Mesothelial cell of epicardium (in vitro differentiated cells): ENCODE measurements around the gene FYN. TPM values are rescaled to one million over a fixed set of nuclear protein-coding genes. Genes with fewer than 3 reads are reported as not detected.

Source experiments
- DNase-seq, 2 experiments: peaks; one replicate each; pipeline ENCODE4 v3.0.0; 2021; ENCODE audit warnings: low spot score in 2 of 2; ENCODE audit not compliant: unreplicated experiment in 2 of 2
- H3K27ac Mint-ChIP-seq: 2 replicates; pipeline ENCODE4 v1.8.0; 2021; ENCODE audit warnings: mixed read lengths
- H3K27me3 Mint-ChIP-seq: 2 replicates; pipeline ENCODE4 v1.8.0; 2021; ENCODE audit warnings: low read depth, mixed read lengths
- H3K36me3 Mint-ChIP-seq: 2 replicates; pipeline ENCODE4 v1.8.0; 2021; ENCODE audit warnings: mixed read lengths
- H3K4me1 Mint-ChIP-seq: 2 replicates; pipeline ENCODE4 v1.8.0; 2021; ENCODE audit warnings: mixed read lengths
- H3K4me3 Mint-ChIP-seq: 2 replicates; pipeline ENCODE4 v1.8.0; 2021; ENCODE audit warnings: mild to moderate bottlenecking, moderate library complexity, mixed read lengths
- H3K9me3 Mint-ChIP-seq: 2 replicates; pipeline ENCODE4 v1.8.0; 2021; ENCODE audit warnings: mixed read lengths
- total RNA-seq: library from RNA; stranded (reverse); gene quantifications from 3 replicates; pipeline ENCODE4 v1.2.1, GENCODE V29; 2021
- TF ChIP-seq, protein P1 (sequence below): fragments of 200-600 bp; sonication (generic); IDR thresholded peaks from one replicate; pipeline ENCODE4 v1.5.0; 2021; ENCODE audit warnings: antibody characterized with exemption; ENCODE audit not compliant: unreplicated experiment

Gene FYN
- total RNA-seq, 1 donor from 2014 or later, result 115 TPM

DNA sequence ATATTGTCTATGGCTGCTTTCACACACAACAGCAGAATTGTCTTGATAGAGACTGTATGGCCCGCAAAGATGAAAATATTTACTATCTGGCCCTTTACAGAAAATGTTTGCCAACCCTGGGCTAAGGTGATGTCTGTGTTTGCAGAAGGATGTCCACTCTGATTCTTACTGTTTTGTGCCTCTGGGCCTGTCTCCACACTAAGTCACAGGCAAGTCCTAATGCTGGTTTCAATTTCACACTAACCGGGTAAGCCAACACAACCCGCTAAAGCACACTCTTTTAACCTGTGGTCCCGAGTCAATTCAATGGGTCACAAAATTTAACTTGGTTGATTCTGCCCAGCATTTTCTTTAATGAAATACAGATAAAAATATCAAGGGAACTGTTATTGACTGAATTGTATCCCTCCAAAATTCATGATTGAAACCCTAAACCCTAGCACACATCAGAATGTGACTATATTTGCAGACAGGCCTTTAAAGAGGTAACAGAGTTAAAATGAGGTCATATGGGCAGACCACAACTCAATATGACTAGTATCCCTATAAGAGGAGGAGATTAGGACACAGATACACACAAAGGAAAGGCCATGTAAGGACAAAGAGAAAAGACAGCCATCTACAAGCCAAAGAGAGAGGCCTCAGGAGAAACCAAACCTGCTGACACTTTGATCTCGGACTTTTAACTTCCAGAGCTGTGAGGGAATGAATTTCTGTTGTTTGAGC, 78.4 kb downstream of the FYN start:
- no peak overlapping the region for H3K27ac Mint-ChIP-seq
- H3K4me3 Mint-ChIP-seq, result no peak overlapping the region
- H3K9me3 Mint-ChIP-seq, result no peaks in the 10 kb centered on the region
- no peaks in the 10 kb centered on the region for H3K36me3 Mint-ChIP-seq
- TF ChIP-seq, protein P1, sequence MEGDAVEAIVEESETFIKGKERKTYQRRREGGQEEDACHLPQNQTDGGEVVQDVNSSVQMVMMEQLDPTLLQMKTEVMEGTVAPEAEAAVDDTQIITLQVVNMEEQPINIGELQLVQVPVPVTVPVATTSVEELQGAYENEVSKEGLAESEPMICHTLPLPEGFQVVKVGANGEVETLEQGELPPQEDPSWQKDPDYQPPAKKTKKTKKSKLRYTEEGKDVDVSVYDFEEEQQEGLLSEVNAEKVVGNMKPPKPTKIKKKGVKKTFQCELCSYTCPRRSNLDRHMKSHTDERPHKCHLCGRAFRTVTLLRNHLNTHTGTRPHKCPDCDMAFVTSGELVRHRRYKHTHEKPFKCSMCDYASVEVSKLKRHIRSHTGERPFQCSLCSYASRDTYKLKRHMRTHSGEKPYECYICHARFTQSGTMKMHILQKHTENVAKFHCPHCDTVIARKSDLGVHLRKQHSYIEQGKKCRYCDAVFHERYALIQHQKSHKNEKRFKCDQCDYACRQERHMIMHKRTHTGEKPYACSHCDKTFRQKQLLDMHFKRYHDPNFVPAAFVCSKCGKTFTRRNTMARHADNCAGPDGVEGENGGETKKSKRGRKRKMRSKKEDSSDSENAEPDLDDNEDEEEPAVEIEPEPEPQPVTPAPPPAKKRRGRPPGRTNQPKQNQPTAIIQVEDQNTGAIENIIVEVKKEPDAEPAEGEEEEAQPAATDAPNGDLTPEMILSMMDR, result no peak
- H3K27me3 Mint-ChIP-seq, result no peaks in the 10 kb centered on the region
- DNase-seq, result no peak
- H3K4me1 Mint-ChIP-seq, result peaks cover 7% of the 10 kb centered on the region

DNA sequence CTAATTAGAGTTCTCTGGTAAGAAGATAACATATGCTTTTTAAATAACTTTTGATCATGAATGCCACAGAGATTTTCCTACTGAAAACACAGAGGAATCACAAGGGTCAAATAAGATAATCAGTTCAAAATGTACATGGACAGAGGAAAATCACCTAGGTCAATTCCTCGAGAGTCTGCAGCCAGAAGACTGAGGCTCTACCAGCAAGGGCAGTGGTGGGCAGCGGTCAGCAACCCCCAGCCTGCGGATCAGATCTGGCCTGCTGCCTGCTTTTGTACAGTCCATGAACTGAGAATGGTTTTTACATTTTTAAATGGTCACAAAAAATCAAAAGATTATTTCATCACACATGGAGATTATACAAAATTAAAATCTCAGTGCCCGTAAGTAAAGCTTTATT, 79.0 kb downstream of the FYN start:
- Mint-ChIP-seq H3K4me3 (no peak overlapping the region), H3K27me3 (no peaks in the 10 kb centered on the region), H3K36me3 (no peaks in the 10 kb centered on the region), H3K9me3 (no peaks in the 10 kb centered on the region), H3K4me1 (peaks cover 7% of the 10 kb centered on the region), H3K27ac (no peak overlapping the region)
- TF ChIP-seq, protein P1, result no peak
- no peak for DNase-seq

DNA sequence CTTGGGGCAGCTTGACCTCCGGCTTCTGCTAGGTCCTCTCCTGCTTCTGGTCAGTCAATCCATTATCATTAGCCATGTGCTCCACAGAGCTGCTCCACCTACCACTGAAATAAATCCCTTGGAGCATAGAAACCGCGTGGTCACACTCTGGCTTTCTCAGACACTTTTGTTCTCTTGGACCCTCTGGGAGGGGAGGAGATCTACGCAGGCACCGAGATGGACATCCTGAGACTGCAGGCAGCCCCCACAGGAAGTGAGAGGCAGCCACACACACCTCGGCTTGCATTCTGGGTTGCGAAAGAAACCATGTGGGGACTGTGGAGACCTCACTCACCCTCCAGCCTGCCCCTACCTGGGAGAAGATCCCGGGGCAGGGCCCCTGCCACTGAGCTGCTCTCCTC, 79.5 kb downstream of the FYN start:
- no peak overlapping the region for H3K4me3 Mint-ChIP-seq
- DNase-seq, result no peak
- peaks cover 7% of the 10 kb centered on the region for H3K4me1 Mint-ChIP-seq
- H3K27ac Mint-ChIP-seq, result no peak overlapping the region
- TF ChIP-seq, protein P1, result no peak
- no peaks in the 10 kb centered on the region for H3K9me3 Mint-ChIP-seq
- no peaks in the 10 kb centered on the region for H3K36me3 Mint-ChIP-seq
- H3K27me3 Mint-ChIP-seq, result no peaks in the 10 kb centered on the region

DNA sequence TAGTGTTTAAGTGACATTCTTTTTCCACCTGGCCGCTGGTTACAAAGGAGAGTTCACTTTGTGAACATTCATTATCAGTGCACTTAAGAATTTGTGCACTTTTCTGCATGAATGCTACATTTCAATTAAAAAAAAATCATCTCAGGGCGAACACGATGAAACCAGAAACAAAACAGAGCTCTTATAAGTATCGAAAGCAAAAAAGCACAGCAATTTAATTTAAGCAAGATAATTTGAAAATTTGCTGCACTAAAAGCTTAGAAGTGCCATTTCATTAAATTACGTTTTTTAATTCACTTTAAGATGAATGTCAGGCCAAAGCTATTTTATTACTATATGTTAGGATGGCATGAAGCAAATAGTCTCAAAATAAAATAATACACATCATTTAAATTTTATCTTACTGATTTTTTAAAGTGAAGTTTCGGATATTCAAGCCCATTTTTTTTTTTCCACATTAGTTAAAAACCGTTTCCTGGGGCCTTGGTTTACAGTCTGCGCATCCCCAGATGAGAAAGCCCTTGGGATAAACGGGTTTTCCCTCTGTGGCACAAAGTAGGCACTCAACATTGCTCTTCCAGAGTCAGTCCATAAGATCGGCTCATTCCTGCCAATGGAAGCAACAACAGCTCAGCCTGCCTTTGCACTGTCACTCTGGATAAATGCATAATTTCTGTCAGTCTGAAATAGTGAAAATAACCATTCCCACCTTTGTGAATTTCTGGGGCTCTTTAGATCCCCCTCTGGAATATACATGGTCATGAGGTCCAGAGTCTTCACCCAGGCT, 80.1 kb downstream of the FYN start:
- no peaks in the 10 kb centered on the region for H3K27me3 Mint-ChIP-seq
- peaks cover 7% of the 10 kb centered on the region for H3K4me1 Mint-ChIP-seq
- no peak overlapping the region for H3K4me3 Mint-ChIP-seq
- no peaks in the 10 kb centered on the region for H3K9me3 Mint-ChIP-seq
- DNase-seq, result no peak
- TF ChIP-seq, protein P1, result no peak
- no peak overlapping the region for H3K27ac Mint-ChIP-seq
- H3K36me3 Mint-ChIP-seq, result no peaks in the 10 kb centered on the region

DNA sequence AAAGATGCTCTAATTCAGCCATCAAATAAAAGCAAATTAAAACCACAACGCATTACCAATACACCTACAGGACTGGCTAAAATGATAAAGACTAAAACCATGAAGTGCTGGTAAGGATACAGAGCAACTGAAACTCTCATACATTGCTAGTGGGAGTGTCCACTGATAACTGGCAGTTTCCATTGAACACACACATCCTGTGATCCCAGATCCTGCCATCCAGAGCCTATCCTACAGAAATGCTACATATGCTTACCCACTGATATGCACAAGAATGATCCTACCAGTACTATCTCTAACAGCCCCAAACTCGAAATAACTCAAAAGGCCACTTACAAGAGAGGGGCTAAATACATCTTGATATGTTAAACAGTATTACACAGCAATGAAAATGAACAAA, 81.0 kb downstream of the FYN start:
- H3K4me3 Mint-ChIP-seq, result no peak overlapping the region
- TF ChIP-seq, protein P1, result no peak
- H3K36me3 Mint-ChIP-seq, result peaks cover 1% of the 10 kb centered on the region
- H3K9me3 Mint-ChIP-seq, result no peaks in the 10 kb centered on the region
- DNase-seq, result no peak
- no peak overlapping the region for H3K27ac Mint-ChIP-seq
- peaks cover 7% of the 10 kb centered on the region for H3K4me1 Mint-ChIP-seq
- no peaks in the 10 kb centered on the region for H3K27me3 Mint-ChIP-seq
